ENCODE measurements around the gene TTC39B.

The TTC39B gene

DNA sequence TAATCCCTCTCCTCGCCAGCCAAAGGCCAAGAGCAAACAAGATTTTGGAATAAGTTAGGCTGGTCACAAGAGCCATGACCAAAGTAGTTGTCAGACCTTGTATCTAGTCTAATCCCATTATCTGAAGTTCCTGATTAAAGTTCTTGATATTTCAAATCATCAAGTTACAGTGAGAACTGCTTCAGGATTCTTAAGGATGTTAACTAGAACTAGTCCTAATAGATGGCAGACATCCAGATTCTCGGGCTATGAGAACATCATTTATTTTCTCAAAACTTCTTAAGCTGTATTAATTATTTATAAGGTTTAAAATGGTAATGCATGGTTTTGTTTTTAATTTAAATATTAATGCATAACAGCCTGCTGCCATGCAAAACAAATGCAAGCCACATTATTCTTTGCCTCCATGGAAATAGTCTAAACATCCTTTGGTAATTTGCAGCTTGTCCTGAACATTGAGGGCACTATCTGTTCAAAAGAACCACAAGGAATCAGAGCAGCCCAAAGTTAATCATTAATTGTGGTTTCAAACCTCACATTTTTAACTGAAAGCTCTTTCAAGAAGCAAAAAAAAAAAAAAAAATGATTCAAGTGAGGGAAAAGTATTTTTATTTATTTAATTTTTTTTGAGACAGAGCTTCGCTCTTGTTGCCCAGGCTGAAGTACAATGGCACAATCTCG, 95.1 kb downstream of the TTC39B start:
- H3K27ac ChIP-seq (ENCODE audit: insufficient read depth in 1 of 2, low read depth in 1 of 2, low read length in 2 of 2, poor library complexity in 1 of 2, severe bottlenecking in 2 of 2), result no peak overlapping the region
- ChIA-PET POLR2A (interaction anchor here (0.6 to 0.7 kb wide), 2 partner anchors 17 to 275 kb away, joined by 3 to 5 read pairs; no protein-coding TSS in a partner anchor), CTCF (interaction anchor here (0.6 to 10.1 kb wide), 17 partner anchors 9 to 429 kb away, joined by 3 to 85 read pairs (median 3); partner anchors contain the start of gene SNAPC3)
- H3K4me3 ChIP-seq (ENCODE audit: control insufficient read depth in 1 of 7, extremely low read depth in 1 of 7, insufficient read depth in 4 of 7, low read depth in 2 of 7, low read length in 6 of 7), result no peak overlapping the region
- peaks cover 0 to 4% (median 0%) of the 10 kb centered on the region in 4 experiments for H3K36me3 ChIP-seq (ENCODE audit: control insufficient read depth in 4 of 4, insufficient read depth in 4 of 4, low read length in 3 of 4)
- H3K9me3 ChIP-seq (ENCODE audit: control extremely low read depth in 1 of 5, control insufficient read depth in 4 of 5, insufficient read depth in 2 of 5, low read depth in 1 of 5, low read length in 4 of 5), result peaks cover 0 to 2% (median 0%) of the 10 kb centered on the region in 5 experiments
- H3K27me3 ChIP-seq (replicated peaks in 2 of 5; ENCODE audit: control insufficient read depth in 4 of 5, insufficient read depth in 5 of 5, low read length in 4 of 5), result no peaks in the 10 kb centered on the region
- DNase-seq, result peak in 1 of 3 donors; percentile 21
- WGBS (ENCODE audit: insufficient coverage), result 92% methylated on average over 2 of the region's 4 CpGs
- no peaks in the 10 kb centered on the region for H3K4me1 ChIP-seq (ENCODE audit: control extremely low read depth in 1 of 4, control insufficient read depth in 4 of 4, insufficient read depth in 4 of 4, low read length in 3 of 4)

GRCh38 chr9:15211160-15211814, 95.7 kb downstream of the TTC39B start:
- POLR2A ChIA-PET, result no interaction called here
- CTCF ChIA-PET, result interaction anchor here (0.6 to 10.1 kb wide), 11 partner anchors 10 to 434 kb away, joined by 3 to 85 read pairs (median 3); no protein-coding TSS in a partner anchor
- WGBS (ENCODE audit: insufficient coverage), result 90% methylated on average over 4 of the region's 6 CpGs

GRCh38 chr9:15206903-15207696, 99.9 kb downstream of the TTC39B start:
- Histone ChIP-seq H3K4me3 (ENCODE audit: control insufficient read depth in 1 of 7, extremely low read depth in 1 of 7, insufficient read depth in 4 of 7, low read depth in 2 of 7, low read length in 6 of 7) (no peak overlapping the region), H3K27me3 (replicated peaks in 2 of 5; ENCODE audit: control insufficient read depth in 4 of 5, insufficient read depth in 5 of 5, low read length in 4 of 5) (no peaks in the 10 kb centered on the region), H3K4me1 (ENCODE audit: control extremely low read depth in 1 of 4, control insufficient read depth in 4 of 4, insufficient read depth in 4 of 4, low read length in 3 of 4) (no peaks in the 10 kb centered on the region), H3K36me3 (ENCODE audit: control insufficient read depth in 4 of 4, insufficient read depth in 4 of 4, low read length in 3 of 4) (peaks cover 2 to 13% (median 5%) of the 10 kb centered on the region in 4 experiments), H3K9me3 (ENCODE audit: control extremely low read depth in 1 of 5, control insufficient read depth in 4 of 5, insufficient read depth in 2 of 5, low read depth in 1 of 5, low read length in 4 of 5) (peaks cover 0 to 4% (median 0%) of the 10 kb centered on the region in 5 experiments), H3K27ac (ENCODE audit: insufficient read depth in 1 of 2, low read depth in 1 of 2, low read length in 2 of 2, poor library complexity in 1 of 2, severe bottlenecking in 2 of 2) (no peak overlapping the region)
- peak in 2 of 3 donors; percentile 42 to 57 for DNase-seq
- ChIA-PET CTCF (interaction anchor here (10.1 kb wide), 1 partner anchor 210 kb away, joined by 85 read pairs; no protein-coding TSS in a partner anchor), POLR2A (no interaction called here)
- 57% methylated on average over 1 of the region's 3 CpGs for WGBS (ENCODE audit: insufficient coverage)

More at GRCh38 chr9:15211160-15211814, 95.7 kb downstream of the TTC39B start:
- no peaks in the 10 kb centered on the region for H3K27me3 ChIP-seq (replicated peaks in 2 of 5; ENCODE audit: control insufficient read depth in 4 of 5, insufficient read depth in 5 of 5, low read length in 4 of 5)
- peak; percentile 76 to 87 (median 84) for DNase-seq
- peaks cover 0 to 4% (median 0%) of the 10 kb centered on the region in 4 experiments for H3K36me3 ChIP-seq (ENCODE audit: control insufficient read depth in 4 of 4, insufficient read depth in 4 of 4, low read length in 3 of 4)
- peaks cover 0 to 4% (median 0%) of the 10 kb centered on the region in 5 experiments for H3K9me3 ChIP-seq (ENCODE audit: control extremely low read depth in 1 of 5, control insufficient read depth in 4 of 5, insufficient read depth in 2 of 5, low read depth in 1 of 5, low read length in 4 of 5)
- no peak overlapping the region for H3K27ac ChIP-seq (ENCODE audit: insufficient read depth in 1 of 2, low read depth in 1 of 2, low read length in 2 of 2, poor library complexity in 1 of 2, severe bottlenecking in 2 of 2)
- no peak overlapping the region for H3K4me3 ChIP-seq (ENCODE audit: control insufficient read depth in 1 of 7, extremely low read depth in 1 of 7, insufficient read depth in 4 of 7, low read depth in 2 of 7, low read length in 6 of 7)
- H3K4me1 ChIP-seq (ENCODE audit: control extremely low read depth in 1 of 4, control insufficient read depth in 4 of 4, insufficient read depth in 4 of 4, low read length in 3 of 4), result no peaks in the 10 kb centered on the region

- H3K4me1 ChIP-seq (ENCODE audit: control extremely low read depth in 1 of 4, control insufficient read depth in 4 of 4, insufficient read depth in 4 of 4, low read length in 3 of 4), result no peaks in the 10 kb centered on the region
- H3K9me3 ChIP-seq (ENCODE audit: control extremely low read depth in 1 of 5, control insufficient read depth in 4 of 5, insufficient read depth in 2 of 5, low read depth in 1 of 5, low read length in 4 of 5), result peaks cover 0 to 4% (median 0%) of the 10 kb centered on the region in 5 experiments
- no peak overlapping the region for H3K4me3 ChIP-seq (ENCODE audit: control insufficient read depth in 1 of 7, extremely low read depth in 1 of 7, insufficient read depth in 4 of 7, low read depth in 2 of 7, low read length in 6 of 7)
- no peaks in the 10 kb centered on the region for H3K27me3 ChIP-seq (replicated peaks in 2 of 5; ENCODE audit: control insufficient read depth in 4 of 5, insufficient read depth in 5 of 5, low read length in 4 of 5)
- ChIA-PET POLR2A (no interaction called here), CTCF (interaction anchor here (1.2 to 10.1 kb wide), 2 partner anchors 211 kb away, joined by 5 to 85 read pairs; no protein-coding TSS in a partner anchor)
- 98% methylated on average over 5 of the region's 7 CpGs for WGBS (ENCODE audit: insufficient coverage)
- H3K27ac ChIP-seq (ENCODE audit: insufficient read depth in 1 of 2, low read depth in 1 of 2, low read length in 2 of 2, poor library complexity in 1 of 2, severe bottlenecking in 2 of 2), result no peak overlapping the region
- peaks cover 2 to 16% (median 5%) of the 10 kb centered on the region in 4 experiments for H3K36me3 ChIP-seq (ENCODE audit: control insufficient read depth in 4 of 4, insufficient read depth in 4 of 4, low read length in 3 of 4)
- DNase-seq, result no peak
These were observed 101.2 kb downstream of the TTC39B start for GRCh38 chr9:15205632-15206420.

DNA sequence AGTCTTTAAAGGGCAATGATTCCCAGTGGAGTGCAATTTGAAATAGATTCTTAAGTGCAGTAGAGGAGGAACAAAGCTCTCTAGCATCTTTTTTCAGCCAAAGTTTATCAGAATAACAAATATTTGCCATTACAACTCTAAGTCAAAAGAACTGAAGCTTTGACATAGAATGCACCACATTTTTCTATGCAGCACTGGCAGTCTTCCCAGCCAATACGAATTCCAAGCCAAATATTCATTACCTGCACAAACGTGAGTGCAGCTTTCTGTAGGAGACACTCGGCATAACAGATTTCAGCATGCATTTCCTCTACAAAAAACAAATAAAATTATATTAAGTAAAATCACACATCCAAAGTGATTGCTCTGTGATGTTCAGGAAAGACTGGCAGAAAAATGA, 103.4 kb downstream of the TTC39B start:
- CTCF ChIA-PET, result interaction anchor here (0.7 kb wide), 1 partner anchor 9 kb away, joined by 3 read pairs; no protein-coding TSS in a partner anchor
- H3K36me3 ChIP-seq (ENCODE audit: control insufficient read depth in 4 of 4, insufficient read depth in 4 of 4, low read length in 3 of 4), result peaks cover 2 to 25% (median 5%) of the 10 kb centered on the region in 4 experiments
- H3K4me3 ChIP-seq (ENCODE audit: control insufficient read depth in 1 of 7, extremely low read depth in 1 of 7, insufficient read depth in 4 of 7, low read depth in 2 of 7, low read length in 6 of 7), result no peak overlapping the region
- no peak for DNase-seq
- H3K27ac ChIP-seq (ENCODE audit: insufficient read depth in 1 of 2, low read depth in 1 of 2, low read length in 2 of 2, poor library complexity in 1 of 2, severe bottlenecking in 2 of 2), result no peak overlapping the region
- no peaks in the 10 kb centered on the region for H3K4me1 ChIP-seq (ENCODE audit: control extremely low read depth in 1 of 4, control insufficient read depth in 4 of 4, insufficient read depth in 4 of 4, low read length in 3 of 4)
- POLR2A ChIA-PET, result no interaction called here
- H3K9me3 ChIP-seq (ENCODE audit: control extremely low read depth in 1 of 5, control insufficient read depth in 4 of 5, insufficient read depth in 2 of 5, low read depth in 1 of 5, low read length in 4 of 5), result peaks cover 0 to 4% (median 0%) of the 10 kb centered on the region in 5 experiments
- no peaks in the 10 kb centered on the region for H3K27me3 ChIP-seq (replicated peaks in 2 of 5; ENCODE audit: control insufficient read depth in 4 of 5, insufficient read depth in 5 of 5, low read length in 4 of 5)
- WGBS (ENCODE audit: insufficient coverage), result no CpG with 5 or more reads among the region's 3 CpGs

DNA sequence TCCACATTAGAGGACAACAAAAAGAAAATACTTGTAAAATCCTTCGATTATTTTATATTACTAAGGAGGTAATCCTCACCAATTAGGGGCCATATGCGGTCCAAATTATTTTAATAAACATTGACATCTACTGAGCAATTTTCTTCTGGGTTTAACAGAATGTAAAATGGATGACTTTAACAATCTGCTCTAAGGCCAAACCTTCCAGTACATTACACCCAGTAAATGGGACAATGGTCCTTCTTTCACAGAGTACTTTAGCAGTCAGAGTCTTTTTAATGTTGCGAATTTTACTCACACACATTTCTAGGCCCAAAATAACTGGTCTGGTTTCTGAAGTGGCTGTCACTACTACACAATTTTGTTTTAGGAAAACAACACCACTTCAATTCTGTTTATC, 106.9 kb downstream of the TTC39B start:
- ChIA-PET CTCF (no interaction called here), POLR2A (no interaction called here)
- Histone ChIP-seq H3K4me3 (ENCODE audit: control insufficient read depth in 1 of 7, extremely low read depth in 1 of 7, insufficient read depth in 4 of 7, low read depth in 2 of 7, low read length in 6 of 7) (no peak overlapping the region), H3K9me3 (ENCODE audit: control extremely low read depth in 1 of 5, control insufficient read depth in 4 of 5, insufficient read depth in 2 of 5, low read depth in 1 of 5, low read length in 4 of 5) (peaks cover 0 to 22% (median 6%) of the 10 kb centered on the region in 5 experiments), H3K36me3 (ENCODE audit: control insufficient read depth in 4 of 4, insufficient read depth in 4 of 4, low read length in 3 of 4) (peaks cover 0 to 43% (median 5%) of the 10 kb centered on the region in 4 experiments), H3K4me1 (ENCODE audit: control extremely low read depth in 1 of 4, control insufficient read depth in 4 of 4, insufficient read depth in 4 of 4, low read length in 3 of 4) (no peaks in the 10 kb centered on the region), H3K27ac (ENCODE audit: insufficient read depth in 1 of 2, low read depth in 1 of 2, low read length in 2 of 2, poor library complexity in 1 of 2, severe bottlenecking in 2 of 2) (no peak overlapping the region), H3K27me3 (replicated peaks in 2 of 5; ENCODE audit: control insufficient read depth in 4 of 5, insufficient read depth in 5 of 5, low read length in 4 of 5) (no peaks in the 10 kb centered on the region)
- 100% methylated on average over 1 of the region's 3 CpGs for WGBS (ENCODE audit: insufficient coverage)
- DNase-seq, result no peak

Data from common myeloid progenitor, CD34-positive (primary cell).